NCI-H345 treated with DMSO at 0.1 percent for 48 hours (cell line): ENCODE data around the gene PHACTR3.

Experiments used
- DNase-seq: peaks from one replicate; lab custom pipeline; 2025; ENCODE audit not compliant: unreplicated experiment; lab: John Stamatoyannopoulos, UW

The PHACTR3 gene

GRCh38 chr20:59645271-59645670, 40.9 kb downstream of the PHACTR3 start:
- no peak for DNase-seq

GRCh38 chr20:59645761-59646171, 41.4 kb downstream of the PHACTR3 start:
- no peak for DNase-seq

GRCh38 chr20:59646487-59646886, 42.1 kb downstream of the PHACTR3 start:
- DNase-seq = no peak

- DNase-seq = no peak
These were observed 42.9 kb downstream of the PHACTR3 start for GRCh38 chr20:59647271-59647670.

GRCh38 chr20:59648466-59649070, 44.2 kb downstream of the PHACTR3 start:
- no peak for DNase-seq

- DNase-seq = no peak
These were observed 46.1 kb downstream of the PHACTR3 start for GRCh38 chr20:59650418-59650817.

- DNase-seq = no peak
These were observed 48.0 kb downstream of the PHACTR3 start for GRCh38 chr20:59652381-59652780.

- no peak for DNase-seq
These were observed 52.1 kb downstream of the PHACTR3 start for GRCh38 chr20:59656417-59656816.

- DNase-seq = no peak
These were observed 53.2 kb downstream of the PHACTR3 start for GRCh38 chr20:59657459-59658046.

GRCh38 chr20:59660471-59660870, 56.1 kb downstream of the PHACTR3 start:
- DNase-seq = no peak

- no peak for DNase-seq
These were observed 56.8 kb downstream of the PHACTR3 start for GRCh38 chr20:59661153-59661552.

GRCh38 chr20:59661621-59662020, 57.3 kb downstream of the PHACTR3 start:
- no peak for DNase-seq

- DNase-seq = no peak
These were observed 57.8 kb downstream of the PHACTR3 start for GRCh38 chr20:59662161-59662560.

GRCh38 chr20:59662856-59663512, 58.6 kb downstream of the PHACTR3 start:
- no peak for DNase-seq

GRCh38 chr20:59663513-59664060, 59.2 kb downstream of the PHACTR3 start:
- DNase-seq = no peak

- DNase-seq = no peak
These were observed 60.1 kb downstream of the PHACTR3 start for GRCh38 chr20:59664421-59664941.

GRCh38 chr20:59665656-59666555, 61.6 kb downstream of the PHACTR3 start:
- no peak for DNase-seq

GRCh38 chr20:59666586-59666985, 62.2 kb downstream of the PHACTR3 start:
- no peak for DNase-seq

- no peak for DNase-seq
These were observed 62.8 kb downstream of the PHACTR3 start for GRCh38 chr20:59667131-59667530.

- DNase-seq = no peak
These were observed 63.7 kb downstream of the PHACTR3 start for GRCh38 chr20:59667981-59668515.
